PC-9 (cell line): ENCODE results near the gene DUSP6. TPM values are rescaled to one million over a fixed set of nuclear protein-coding genes. Genes with fewer than 3 reads are reported as not detected.

Experiments used
- BruUV-seq: library from RNA; stranded (reverse); fragments of 400-500 nt; replicated peaks from 2 replicates; lab custom pipeline; 2021; lab: Mats Ljungman, UMichigan
- CTCF ChIA-PET: fragments of 300-600 bp; sonication (Branson Sonifier 250); formaldehyde crosslinking; loops from one replicate; lab custom pipeline; 2022; ENCODE audit warnings: antibody characterized with exemption; lab: Charles Lee
- POLR2A ChIA-PET: fragments of 300-600 bp; sonication (Branson Sonifier 250); formaldehyde crosslinking; loops from one replicate; lab custom pipeline; 2022; ENCODE audit warnings: antibody characterized with exemption; ENCODE audit not compliant: unreplicated experiment; lab: Charles Lee
- DNase-seq, 2 experiments: peaks; one replicate each; pipeline versions ENCODE4 v3.0.0 to v3.0.0-alpha.2; 2015 to 2022; ENCODE audit warnings: mixed read lengths in 1 of 2
- H2AFZ ChIP-seq: fragments of 200-600 bp; sonication (generic); 2 replicates; pipeline ENCODE4 v1.8.1; 2017; ENCODE audit warnings: antibody characterized with exemption
- H3F3A ChIP-seq: fragments of 200-600 bp; sonication (generic); 2 replicates; pipeline ENCODE4 v1.8.1; 2017; ENCODE audit warnings: antibody characterized with exemption, mild to moderate bottlenecking, low read depth; ENCODE audit not compliant: insufficient read depth
- H3K27ac ChIP-seq: fragments of 200-600 bp; sonication (generic); 2 replicates; pipeline ENCODE4 v1.6.1; 2016; ENCODE audit warnings: mixed run types
- H3K27me3 ChIP-seq: fragments of 200-600 bp; sonication (generic); 2 replicates; pipeline ENCODE4 v1.6.1; 2016; ENCODE audit warnings: low read depth, mixed run types; ENCODE audit not compliant: insufficient read depth
- H3K36me3 ChIP-seq: fragments of 200-600 bp; sonication (generic); 2 replicates; pipeline ENCODE4 v1.6.1; 2016; ENCODE audit warnings: low read depth, mixed run types
- H3K4me1 ChIP-seq: fragments of 200-600 bp; sonication (generic); replicated peaks from 2 replicates; pipeline ENCODE4 v1.6.1; 2016; ENCODE audit warnings: mixed run types; ENCODE audit not compliant: insufficient read depth
- H3K4me2 ChIP-seq: fragments of 200-600 bp; sonication (generic); 2 replicates; pipeline ENCODE4 v1.6.1; 2017; ENCODE audit warnings: mixed run types
- H3K4me3 ChIP-seq: fragments of 200-600 bp; sonication (generic); 2 replicates; pipeline ENCODE4 v1.6.1; 2016; ENCODE audit warnings: mixed run types
- H3K79me2 ChIP-seq: fragments of 200-600 bp; sonication (generic); 2 replicates; pipeline ENCODE4 v1.6.1; 2017; ENCODE audit warnings: low read depth, mixed run types
- H3K9me2 ChIP-seq: fragments of 200-600 bp; sonication (generic); 2 replicates; pipeline ENCODE4 v1.8.1; 2017; ENCODE audit warnings: mild to moderate bottlenecking; ENCODE audit not compliant: insufficient read depth
- H3K9me3 ChIP-seq: fragments of 200-600 bp; sonication (generic); 2 replicates; pipeline ENCODE4 v1.8.1; 2016; ENCODE audit warnings: low read depth; ENCODE audit not compliant: insufficient read depth
- H4K20me1 ChIP-seq: fragments of 200-600 bp; sonication (generic); 2 replicates; pipeline ENCODE4 v1.8.1; 2017; ENCODE audit not compliant: insufficient read depth
- EZH2 ChIP-seq: fragments of 200-600 bp; sonication (generic); IDR thresholded peaks from 2 replicates; pipeline ENCODE4 v1.8.0; 2017; ENCODE audit warnings: antibody characterized with exemption, low read depth
- intact Hi-C: fragments of 100-400 bp; cut with micrococcal nuclease; formaldehyde crosslinking; loops from one replicate; pipeline ENCODE4 v1.10.0; 2022; ENCODE audit not compliant: unreplicated experiment
- total RNA-seq: library from RNA; stranded (reverse); gene quantifications from 2 replicates; pipeline ENCODE4 v1.2.3, GENCODE V29; 2021
- TF ChIP-seq, protein P1 (sequence below): fragments of 200-600 bp; sonication (generic); conservative IDR thresholded peaks from 2 replicates; pipeline ENCODE4 v1.6.1; 2017; ENCODE audit warnings: mixed run types, antibody characterized with exemption, mild to moderate bottlenecking, moderate library complexity

DUSP6 gene
- total RNA-seq, 1 experiment from 2014 or later, result 14.1 TPM

DNA sequence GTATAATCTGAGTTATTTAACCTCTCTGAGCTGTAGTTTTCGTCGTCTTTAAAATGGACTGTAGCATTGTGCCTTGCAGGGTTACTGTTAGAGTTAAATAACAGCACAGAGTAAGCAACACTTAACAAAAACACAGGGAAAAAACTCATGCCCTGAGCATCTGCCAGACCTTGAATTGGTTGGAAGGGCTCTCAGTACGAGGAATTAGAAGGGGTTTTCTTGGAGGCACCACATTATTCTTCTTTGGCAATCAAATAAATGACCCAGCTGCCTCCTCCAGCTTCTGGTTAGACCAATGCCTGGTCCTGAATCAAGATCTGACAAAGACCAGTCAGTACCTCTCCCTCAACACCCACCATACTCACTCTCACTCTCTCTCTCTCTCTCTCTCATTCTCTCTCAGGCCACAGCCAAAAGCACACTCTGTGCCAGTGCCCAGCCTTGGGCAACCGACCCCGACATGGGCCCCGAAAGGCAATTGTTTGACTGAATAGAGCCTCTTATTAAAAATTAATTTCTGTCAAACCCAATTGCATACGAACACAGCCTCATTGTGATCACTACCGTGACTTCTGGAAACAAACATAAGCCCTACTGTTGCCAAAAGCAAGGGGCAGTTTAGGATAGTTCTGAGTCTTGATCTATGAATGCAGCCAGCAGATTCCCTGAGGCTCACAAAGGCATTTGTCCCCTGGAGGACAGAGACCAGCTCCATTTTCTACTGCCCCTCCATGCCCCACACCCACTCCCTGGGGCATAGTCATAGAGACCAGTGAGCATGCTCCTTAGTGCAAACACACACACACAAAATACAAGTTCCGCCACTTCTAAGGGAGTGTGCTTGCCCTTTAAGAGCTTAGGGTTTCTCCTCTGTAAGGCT, 23.9 kb downstream of the DUSP6 start:
- H3K9me3 ChIP-seq, result 0 out of 2 replicates have a peak, but pooled peaks cover 8% of the 10 kb centered on the region
- no peaks in the 10 kb centered on the region for H4K20me1 ChIP-seq
- no peaks in the 10 kb centered on the region for H3F3A ChIP-seq
- H3K4me1 ChIP-seq, result no peaks in the 10 kb centered on the region
- intact Hi-C loops, result no loop called here
- POLR2A ChIA-PET, result no interaction called here
- H3K27me3 ChIP-seq, result no peaks in the 10 kb centered on the region
- no peak overlapping the region for H3K4me2 ChIP-seq
- no TSS peak for BruUV-seq
- no peak for DNase-seq
- H3K79me2 ChIP-seq, result no peaks in the 10 kb centered on the region
- CTCF ChIA-PET, result no interaction called here
- TF ChIP-seq, protein P1, sequence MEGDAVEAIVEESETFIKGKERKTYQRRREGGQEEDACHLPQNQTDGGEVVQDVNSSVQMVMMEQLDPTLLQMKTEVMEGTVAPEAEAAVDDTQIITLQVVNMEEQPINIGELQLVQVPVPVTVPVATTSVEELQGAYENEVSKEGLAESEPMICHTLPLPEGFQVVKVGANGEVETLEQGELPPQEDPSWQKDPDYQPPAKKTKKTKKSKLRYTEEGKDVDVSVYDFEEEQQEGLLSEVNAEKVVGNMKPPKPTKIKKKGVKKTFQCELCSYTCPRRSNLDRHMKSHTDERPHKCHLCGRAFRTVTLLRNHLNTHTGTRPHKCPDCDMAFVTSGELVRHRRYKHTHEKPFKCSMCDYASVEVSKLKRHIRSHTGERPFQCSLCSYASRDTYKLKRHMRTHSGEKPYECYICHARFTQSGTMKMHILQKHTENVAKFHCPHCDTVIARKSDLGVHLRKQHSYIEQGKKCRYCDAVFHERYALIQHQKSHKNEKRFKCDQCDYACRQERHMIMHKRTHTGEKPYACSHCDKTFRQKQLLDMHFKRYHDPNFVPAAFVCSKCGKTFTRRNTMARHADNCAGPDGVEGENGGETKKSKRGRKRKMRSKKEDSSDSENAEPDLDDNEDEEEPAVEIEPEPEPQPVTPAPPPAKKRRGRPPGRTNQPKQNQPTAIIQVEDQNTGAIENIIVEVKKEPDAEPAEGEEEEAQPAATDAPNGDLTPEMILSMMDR, result no peak
- TF ChIP-seq EZH2, result no peak
- no peaks in the 10 kb centered on the region for H3K36me3 ChIP-seq
- H2AFZ ChIP-seq, result no peak overlapping the region
- no peak overlapping the region for H3K27ac ChIP-seq
- H3K4me3 ChIP-seq, result no peak overlapping the region
- no peaks in the 10 kb centered on the region for H3K9me2 ChIP-seq

DNA sequence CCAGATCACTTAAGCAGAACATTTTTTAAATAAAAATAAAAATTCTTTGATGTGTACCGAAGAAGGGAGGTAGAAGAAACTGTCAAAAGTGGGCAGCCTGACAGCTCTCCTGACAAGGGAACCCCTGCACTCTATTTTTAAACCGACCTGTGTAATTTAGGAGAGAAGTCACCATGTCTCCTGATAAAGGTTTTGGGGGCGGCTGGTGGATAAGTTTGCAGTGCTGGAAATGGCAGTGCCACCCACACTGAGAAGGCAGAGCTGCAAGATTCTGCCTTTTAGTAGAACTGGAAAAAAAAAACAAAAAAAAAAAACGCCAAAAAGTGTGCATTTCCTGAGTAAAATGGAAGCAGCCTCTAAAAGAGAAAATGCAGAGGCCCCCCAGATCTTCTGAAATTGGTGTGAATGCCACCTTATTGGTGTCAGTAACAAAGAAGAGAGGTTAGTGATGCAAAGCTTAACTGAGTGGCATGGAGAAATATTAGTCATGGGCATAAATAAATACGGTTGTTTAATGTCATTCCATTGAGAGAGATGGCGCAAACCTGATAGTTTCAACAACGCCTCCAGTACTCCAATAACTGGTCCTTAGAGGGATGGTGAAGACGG, 24.7 kb downstream of the DUSP6 start:
- no peak overlapping the region for H3K4me3 ChIP-seq
- no peaks in the 10 kb centered on the region for H3K27me3 ChIP-seq
- H3F3A ChIP-seq, result no peaks in the 10 kb centered on the region
- H4K20me1 ChIP-seq, result no peaks in the 10 kb centered on the region
- no peaks in the 10 kb centered on the region for H3K4me1 ChIP-seq
- no peaks in the 10 kb centered on the region for H3K9me2 ChIP-seq
- no peak for DNase-seq
- H3K79me2 ChIP-seq, result no peaks in the 10 kb centered on the region
- no peak overlapping the region for H3K4me2 ChIP-seq
- ChIA-PET CTCF (no interaction called here), POLR2A (no interaction called here)
- no TSS peak for BruUV-seq
- no peaks in the 10 kb centered on the region for H3K36me3 ChIP-seq
- no peak overlapping the region for H3K27ac ChIP-seq
- H2AFZ ChIP-seq, result no peak overlapping the region
- 0 out of 2 replicates have a peak, but pooled peaks cover 8% of the 10 kb centered on the region for H3K9me3 ChIP-seq
- intact Hi-C loops, result no loop called here
- TF ChIP-seq, protein P1, result no peak
- TF ChIP-seq EZH2, result no peak

DNA sequence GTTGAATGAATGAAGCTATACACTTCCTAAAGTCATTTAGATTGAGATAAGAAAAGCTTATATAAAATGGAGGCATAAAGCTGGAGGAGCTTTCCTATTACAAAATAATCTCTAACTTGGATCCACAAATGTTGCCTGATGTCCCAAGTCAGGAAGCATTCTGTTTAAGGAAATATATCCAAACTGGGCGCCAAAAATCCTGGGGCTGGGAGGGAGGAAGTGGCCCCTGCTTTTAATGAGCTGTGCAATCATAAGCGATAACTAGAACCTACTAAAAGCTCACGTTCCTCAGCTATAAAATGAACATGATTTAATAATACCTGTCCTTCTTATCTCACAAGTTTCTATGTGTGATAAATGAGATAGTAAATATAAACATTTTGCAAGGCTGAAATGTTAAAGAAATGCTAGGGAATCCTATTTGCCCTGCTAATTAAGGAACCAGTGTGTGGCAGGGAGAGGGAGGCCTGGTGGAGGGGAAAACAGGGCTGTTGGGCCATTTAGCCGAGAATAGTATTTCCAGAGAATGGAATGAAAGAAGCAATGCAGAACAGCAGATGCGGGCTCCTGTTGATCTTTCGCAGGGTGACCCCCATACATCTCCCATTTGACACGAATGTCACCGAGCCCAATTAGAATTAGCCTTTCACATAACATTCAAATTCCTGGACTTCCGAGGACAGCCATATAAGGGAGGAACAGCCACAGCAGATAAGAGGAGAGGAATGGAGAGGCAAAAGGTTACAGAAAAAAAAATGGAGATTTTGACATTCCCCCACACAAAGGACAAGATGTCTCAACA, 25.9 kb downstream of the DUSP6 start:
- Histone ChIP-seq H3K9me2 (no peaks in the 10 kb centered on the region), H3K9me3 (0 out of 2 replicates have a peak, but pooled peaks cover 8% of the 10 kb centered on the region), H3K27me3 (no peaks in the 10 kb centered on the region), H3K4me2 (no peak overlapping the region), H3K4me1 (no peaks in the 10 kb centered on the region), H2AFZ (no peak overlapping the region), H3K4me3 (no peak overlapping the region), H3K27ac (no peak overlapping the region), H4K20me1 (no peaks in the 10 kb centered on the region), H3K36me3 (no peaks in the 10 kb centered on the region), H3K79me2 (no peaks in the 10 kb centered on the region), H3F3A (no peaks in the 10 kb centered on the region)
- intact Hi-C loops, result no loop called here
- POLR2A ChIA-PET, result no interaction called here
- TF ChIP-seq, protein P1, result no peak
- no peak for TF ChIP-seq EZH2
- CTCF ChIA-PET, result no interaction called here
- BruUV-seq, result no TSS peak
- DNase-seq, result no peak
